Stimulated activated CD8-positive, alpha-beta memory T cell treated with anti-CD3 and anti-CD28 coated beads, Interleukin-15, amount 100 ng/mL, for 24 hours (primary cell): ENCODE results near the gene CCDC13.

Experiments used
- DNase-seq: peaks from one replicate; pipeline ENCODE4 v3.0.0-alpha.2; 2020; ENCODE audit warnings: low read depth

CCDC13 gene

GRCh38 chr3:42733501-42734262 lies 39.4 kb downstream of the CCDC13 start:
- no peak for DNase-seq

- no peak for DNase-seq
These were observed 40.1 kb downstream of the CCDC13 start for GRCh38 chr3:42732829-42733459.

- DNase-seq, result no peak
These were observed 40.7 kb downstream of the CCDC13 start for GRCh38 chr3:42732196-42732828.

- DNase-seq, result no peak
These were observed 41.4 kb downstream of the CCDC13 start for GRCh38 chr3:42731476-42732195.

- no peak for DNase-seq
These were observed 42.2 kb downstream of the CCDC13 start for GRCh38 chr3:42730706-42731420.

- DNase-seq, result no peak
These were observed 42.8 kb downstream of the CCDC13 start for GRCh38 chr3:42730294-42730693.

- no peak for DNase-seq
These were observed 43.5 kb downstream of the CCDC13 start for GRCh38 chr3:42729404-42730145.

- DNase-seq, result no peak
These were observed 44.2 kb downstream of the CCDC13 start for GRCh38 chr3:42728668-42729364.

- DNase-seq, result no peak
These were observed 45.0 kb downstream of the CCDC13 start for GRCh38 chr3:42728056-42728455.

- no peak for DNase-seq
These were observed 47.6 kb downstream of the CCDC13 start for GRCh38 chr3:42725454-42725853.

- no peak for DNase-seq
These were observed 49.8 kb downstream of the CCDC13 start for GRCh38 chr3:42723219-42723618.
